GM13977 (cell line): ENCODE data around the gene CIDEA.

Experiments
- DNase-seq: peaks from one replicate; pipeline ENCODE4 v3.0.0; 2012; ENCODE audit warnings: low spot score
- CTCF ChIP-seq: IDR thresholded peaks from 2 replicates; pipeline ENCODE4 v1.5.1; 2012; ENCODE audit warnings: mild to moderate bottlenecking, control low read depth; ENCODE audit not compliant: insufficient read depth; ENCODE audit errors: extremely low read depth, missing control alignments
- in situ Hi-C: fragments of 300-500 bp; cut with MboI; formaldehyde crosslinking; loops from one replicate; pipeline ENCODE4 v1.12.0; 2022; ENCODE audit warnings: low sequenced_read_pairs, low pct_unique_long_range_greater_than_20kb, mixed read lengths, inconsistent platforms; ENCODE audit not compliant: unreplicated experiment

CIDEA gene

GRCh38 chr18:12231040-12231882 lies 22.9 kb upstream of the CIDEA start:
- no peak for TF ChIP-seq CTCF
- no peak for DNase-seq
- in situ Hi-C loops, result loop anchor here (25.0 kb wide), 2 partner anchors 169 to 294 kb away; no protein-coding TSS in a partner anchor

- no peak for TF ChIP-seq CTCF
- DNase-seq, result no peak
- in situ Hi-C loops, result loop anchor here (25.0 kb wide), 2 partner anchors 170 to 295 kb away; no protein-coding TSS in a partner anchor
These were observed 22.2 kb upstream of the CIDEA start for GRCh38 chr18:12231986-12232385.

GRCh38 chr18:12233378-12233777 lies 20.8 kb upstream of the CIDEA start:
- TF ChIP-seq CTCF, result no peak
- in situ Hi-C loops, result loop anchor here (25.0 kb wide), 2 partner anchors 171 to 296 kb away; no protein-coding TSS in a partner anchor
- DNase-seq, result no peak

GRCh38 chr18:12234451-12235190 lies 19.5 kb upstream of the CIDEA start:
- no peak for DNase-seq
- in situ Hi-C loops, result loop anchor here (25.0 kb wide), 2 partner anchors 172 to 297 kb away; no protein-coding TSS in a partner anchor
- no peak for TF ChIP-seq CTCF

GRCh38 chr18:12236141-12236540 lies 18.0 kb upstream of the CIDEA start:
- no peak for TF ChIP-seq CTCF
- DNase-seq, result no peak
- in situ Hi-C loops, result loop anchor here (25.0 kb wide), 2 partner anchors 174 to 299 kb away; no protein-coding TSS in a partner anchor
